GM12874 (cell line): ENCODE results near the gene TTC28.

Experiments used
- CTCF ChIP-seq: IDR thresholded peaks from 2 replicates; pipeline ENCODE4 v1.5.1; 2011; ENCODE audit warnings: low read depth, mild to moderate bottlenecking, control low read depth, low read length, moderate library complexity; ENCODE audit not compliant: insufficient read depth

The TTC28 gene

GRCh38 chr22:28072066-28072465 is 607.6 kb downstream of the TTC28 start:
- TF ChIP-seq CTCF, result no peak

GRCh38 chr22:28068826-28069225 is 610.8 kb downstream of the TTC28 start:
- TF ChIP-seq CTCF, result no peak

GRCh38 chr22:28064920-28065319 is 614.7 kb downstream of the TTC28 start:
- no peak for TF ChIP-seq CTCF

- no peak for TF ChIP-seq CTCF
These were observed 616.0 kb downstream of the TTC28 start for GRCh38 chr22:28063656-28064055.

GRCh38 chr22:28058036-28058435 is 621.6 kb downstream of the TTC28 start:
- TF ChIP-seq CTCF, result no peak

- no peak for TF ChIP-seq CTCF
These were observed 624.8 kb downstream of the TTC28 start for GRCh38 chr22:28054819-28055208.

- no peak for TF ChIP-seq CTCF
These were observed 625.5 kb downstream of the TTC28 start for GRCh38 chr22:28053896-28054818.
